ENCODE measurements around the gene SBF1.
"Not testable (repeated sequence)": the region's sequence is repeated elsewhere in the genome, so short reads cannot be mapped to it uniquely, and the experiment has no call there.

SBF1 gene

GRCh38 chr22:50443801-50444625 is 30.8 kb downstream of the SBF1 start:
- FAIRE-seq, result no peak

- FAIRE-seq, result no peak
These were observed 31.6 kb downstream of the SBF1 start for GRCh38 chr22:50443197-50443596.

- FAIRE-seq, result no peak
These were observed 33.3 kb downstream of the SBF1 start for GRCh38 chr22:50441428-50441993.

GRCh38 chr22:50440544-50441249 is 34.1 kb downstream of the SBF1 start:
- FAIRE-seq, result no peak

GRCh38 chr22:50439871-50440331 is 34.9 kb downstream of the SBF1 start:
- no peak for FAIRE-seq

GRCh38 chr22:50439314-50439870 is 35.4 kb downstream of the SBF1 start:
- no peak for FAIRE-seq

GRCh38 chr22:50438305-50439275 is 36.2 kb downstream of the SBF1 start:
- no peak for FAIRE-seq

- no peak for FAIRE-seq
These were observed 37.1 kb downstream of the SBF1 start for GRCh38 chr22:50437511-50438304.

GRCh38 chr22:50436841-50437341 is 37.9 kb downstream of the SBF1 start:
- no peak for FAIRE-seq

- no peak for FAIRE-seq
These were observed 38.6 kb downstream of the SBF1 start for GRCh38 chr22:50436015-50436830.

GRCh38 chr22:50435291-50436014 is 39.4 kb downstream of the SBF1 start:
- FAIRE-seq, result no peak

- no peak for FAIRE-seq
These were observed 40.0 kb downstream of the SBF1 start for GRCh38 chr22:50434849-50435248.

- FAIRE-seq, result not testable (repeated sequence)
These were observed 41.8 kb downstream of the SBF1 start for GRCh38 chr22:50432877-50433510.

GRCh38 chr22:50432131-50432876 is 42.5 kb downstream of the SBF1 start:
- FAIRE-seq, result no peak

GRCh38 chr22:50425179-50425916 is 49.5 kb downstream of the SBF1 start:
- no peak for FAIRE-seq

GRCh38 chr22:50423956-50424355 is 50.9 kb downstream of the SBF1 start:
- no peak for FAIRE-seq

Measured in islet of Langerhans (tissue), 1 donor.